Astrocyte of the spinal cord (primary cell): ENCODE measurements around the gene MED8.
"Not testable (repeated sequence)": the region's sequence is repeated elsewhere in the genome, so short reads cannot be mapped to it uniquely, and the experiment has no call there.

ENCODE experiments used
- DNase-seq: peaks from one replicate; pipeline ENCODE4 v3.0.0; 2011; ENCODE audit warnings: low read depth, low spot score
- H3K4me3 ChIP-seq: 2 replicates; pipeline ENCODE4 v1.5.1; 2011; ENCODE audit warnings: low read depth, mild to moderate bottlenecking, low read length, moderate library complexity
- CTCF ChIP-seq: IDR thresholded peaks from 2 replicates; pipeline ENCODE4 v1.5.1; 2012; ENCODE audit warnings: low read depth, mild to moderate bottlenecking, low read length, inconsistent platforms
- in situ Hi-C: cut with HindIII; loops from 2 replicates; pipeline ENCODE4 v1.10.0; 2017; ENCODE audit warnings: low sequenced_read_pairs

MED8 gene

GRCh38 chr1:43414634-43415223, 25.1 kb upstream of the MED8 start:
- peak; percentile 64 for TF ChIP-seq CTCF
- peak; percentile 61 for DNase-seq
- in situ Hi-C loops = no loop called here
- H3K4me3 ChIP-seq = no peak overlapping the region

- in situ Hi-C loops, H3K4me3 ChIP-seq, DNase-seq: not testable (repeated sequence)
Measured at GRCh38 chr1:43413426-43413825, 23.8 kb upstream of the MED8 start.

- H3K4me3 ChIP-seq = no peak overlapping the region
- no peak for TF ChIP-seq CTCF
- in situ Hi-C loops = no loop called here
- no peak for DNase-seq
Measured at GRCh38 chr1:43410571-43410970, 21.0 kb upstream of the MED8 start.

- TF ChIP-seq CTCF = no peak
- in situ Hi-C loops = no loop called here
- H3K4me3 ChIP-seq = no peak overlapping the region
- no peak for DNase-seq
Measured at GRCh38 chr1:43405876-43406234, 16.3 kb upstream of the MED8 start.

- no peak for TF ChIP-seq CTCF
- in situ Hi-C loops = no loop called here
- H3K4me3 ChIP-seq = no peak overlapping the region
- no peak for DNase-seq
Measured at GRCh38 chr1:43405219-43405875, 15.7 kb upstream of the MED8 start.

GRCh38 chr1:43404353-43404752, 14.8 kb upstream of the MED8 start:
- in situ Hi-C loops = no loop called here
- DNase-seq = no peak
- no peak for TF ChIP-seq CTCF
- H3K4me3 ChIP-seq = no peak overlapping the region

GRCh38 chr1:43402089-43402865, 12.7 kb upstream of the MED8 start:
- in situ Hi-C loops = no loop called here
- DNase-seq = no peak
- H3K4me3 ChIP-seq = no peak overlapping the region
- no peak for TF ChIP-seq CTCF

- DNase-seq, in situ Hi-C loops: not testable (repeated sequence)
Measured at GRCh38 chr1:43400441-43400840, 10.8 kb upstream of the MED8 start.

More at GRCh38 chr1:43400441-43400840, 10.8 kb upstream of the MED8 start:
- H3K4me3 ChIP-seq = not testable (repeated sequence)
